Brain microvascular endothelial cell (primary cell): ENCODE measurements around the gene TMEM174.

Source experiments
- DNase-seq: peaks from one replicate; pipeline ENCODE4 v3.0.0-alpha.2; 2020
- H3K27ac ChIP-seq: fragments of 250-450 bp; sonication (Bioruptor Pico); 2 replicates; pipeline ENCODE4 v1.5.1; 2020; ENCODE audit warnings: mild to moderate bottlenecking, moderate library complexity
- H3K27me3 ChIP-seq: fragments of 250-450 bp; sonication (Bioruptor Pico); replicated peaks from 2 replicates; pipeline ENCODE4 v1.5.1; 2020; ENCODE audit warnings: mild to moderate bottlenecking
- H3K36me3 ChIP-seq: fragments of 250-450 bp; sonication (Bioruptor Pico); replicated peaks from 2 replicates; pipeline ENCODE4 v1.5.1; 2020; ENCODE audit warnings: mild to moderate bottlenecking
- H3K4me3 ChIP-seq: 2 replicates; pipeline ENCODE4 v1.5.1; 2011; ENCODE audit warnings: low read depth, mild to moderate bottlenecking, control low read depth, low read length, moderate library complexity
- in situ Hi-C: cut with HindIII; loops from 2 replicates; pipeline ENCODE4 v1.10.0; 2017; ENCODE audit warnings: low sequenced_read_pairs, low pct_ligation_motif_present
- TF ChIP-seq, protein P1 (sequence below): IDR thresholded peaks from 2 replicates; pipeline ENCODE4 v1.5.1; 2011; ENCODE audit warnings: low read depth, mild to moderate bottlenecking, moderate library complexity, low read length, control low read depth, inconsistent platforms; ENCODE audit errors: missing control alignments

The TMEM174 gene, protein sequence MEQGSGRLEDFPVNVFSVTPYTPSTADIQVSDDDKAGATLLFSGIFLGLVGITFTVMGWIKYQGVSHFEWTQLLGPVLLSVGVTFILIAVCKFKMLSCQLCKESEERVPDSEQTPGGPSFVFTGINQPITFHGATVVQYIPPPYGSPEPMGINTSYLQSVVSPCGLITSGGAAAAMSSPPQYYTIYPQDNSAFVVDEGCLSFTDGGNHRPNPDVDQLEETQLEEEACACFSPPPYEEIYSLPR

DNA sequence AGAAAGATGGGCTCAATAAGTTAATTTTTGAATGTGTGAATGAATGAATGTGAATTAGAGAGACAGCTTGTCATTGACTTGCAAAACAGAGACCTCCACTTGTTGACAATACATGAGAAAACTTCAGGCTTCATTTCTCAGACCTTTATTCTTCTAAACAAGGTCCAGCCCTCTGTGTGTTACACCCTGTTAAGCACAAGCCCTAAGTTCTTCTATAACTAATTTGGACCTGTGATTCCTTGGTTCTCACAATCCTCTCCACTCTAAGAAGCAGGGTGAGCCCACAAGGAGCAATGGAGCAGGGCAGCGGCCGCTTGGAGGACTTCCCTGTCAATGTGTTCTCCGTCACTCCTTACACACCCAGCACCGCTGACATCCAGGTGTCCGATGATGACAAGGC is at the start of gene TMEM174:
Gene TMEM174 (plus strand): TSS at position 243 of the 400 bp plus-strand sequence. CDS start 51 bp downstream, at position 294.
- Histone ChIP-seq H3K27me3 (no peaks in the 10 kb centered on the region), H3K27ac (no peak within 1 kb of the TSS), H3K4me3 (no peak within 1 kb of the TSS), H3K36me3 (no peaks in the 10 kb centered on the region)
- in situ Hi-C loops: no loop called here
- no peak for DNase-seq
- TF ChIP-seq, protein P1, sequence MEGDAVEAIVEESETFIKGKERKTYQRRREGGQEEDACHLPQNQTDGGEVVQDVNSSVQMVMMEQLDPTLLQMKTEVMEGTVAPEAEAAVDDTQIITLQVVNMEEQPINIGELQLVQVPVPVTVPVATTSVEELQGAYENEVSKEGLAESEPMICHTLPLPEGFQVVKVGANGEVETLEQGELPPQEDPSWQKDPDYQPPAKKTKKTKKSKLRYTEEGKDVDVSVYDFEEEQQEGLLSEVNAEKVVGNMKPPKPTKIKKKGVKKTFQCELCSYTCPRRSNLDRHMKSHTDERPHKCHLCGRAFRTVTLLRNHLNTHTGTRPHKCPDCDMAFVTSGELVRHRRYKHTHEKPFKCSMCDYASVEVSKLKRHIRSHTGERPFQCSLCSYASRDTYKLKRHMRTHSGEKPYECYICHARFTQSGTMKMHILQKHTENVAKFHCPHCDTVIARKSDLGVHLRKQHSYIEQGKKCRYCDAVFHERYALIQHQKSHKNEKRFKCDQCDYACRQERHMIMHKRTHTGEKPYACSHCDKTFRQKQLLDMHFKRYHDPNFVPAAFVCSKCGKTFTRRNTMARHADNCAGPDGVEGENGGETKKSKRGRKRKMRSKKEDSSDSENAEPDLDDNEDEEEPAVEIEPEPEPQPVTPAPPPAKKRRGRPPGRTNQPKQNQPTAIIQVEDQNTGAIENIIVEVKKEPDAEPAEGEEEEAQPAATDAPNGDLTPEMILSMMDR: no peak

DNA sequence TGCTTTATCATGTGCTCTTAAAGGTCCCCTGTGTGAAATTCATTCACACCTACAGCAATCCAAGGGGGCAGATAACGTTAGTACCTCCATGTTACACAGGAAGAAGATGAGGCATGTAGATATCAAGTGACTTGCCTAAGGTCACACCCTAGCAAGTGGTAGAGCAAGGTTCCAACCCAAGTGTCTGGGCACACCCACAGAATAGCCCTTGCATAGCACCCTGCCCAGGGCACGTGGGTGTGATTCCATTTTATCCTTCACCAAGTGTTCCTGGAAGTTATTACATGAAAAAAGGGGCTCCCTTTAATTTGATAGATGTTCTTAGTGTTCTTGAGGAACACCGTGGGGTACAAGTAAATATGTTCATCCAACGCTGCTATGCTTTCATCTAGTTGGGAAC is 47.7 kb upstream of the TMEM174 start:
- TF ChIP-seq, protein P1: no peak
- in situ Hi-C loops: no loop called here
- no peak overlapping the region for H3K4me3 ChIP-seq
- peaks cover 37% of the 10 kb centered on the region for H3K36me3 ChIP-seq
- H3K27ac ChIP-seq: no peak overlapping the region
- no peaks in the 10 kb centered on the region for H3K27me3 ChIP-seq
- no peak for DNase-seq

DNA sequence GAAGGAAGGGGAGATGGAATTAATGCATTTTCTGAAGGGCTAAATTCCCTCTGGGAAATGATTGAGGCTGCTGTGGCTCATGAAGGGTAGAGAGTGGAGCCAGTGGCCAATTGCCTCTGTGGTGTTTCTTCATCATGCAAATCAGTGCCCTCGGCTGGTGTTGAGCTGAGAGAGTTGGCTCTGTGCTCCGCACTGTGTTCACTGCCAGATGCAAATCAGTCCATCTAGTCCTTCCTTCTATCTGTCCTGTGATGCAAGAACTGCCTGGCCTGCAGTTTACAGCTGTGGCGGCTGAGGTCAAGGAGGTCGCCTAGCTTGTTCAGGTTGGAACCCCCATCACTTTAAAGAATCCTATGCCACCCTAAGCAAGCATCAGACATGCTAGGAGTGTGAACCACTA is 46.6 kb upstream of the TMEM174 start:
- TF ChIP-seq, protein P1: no peak
- in situ Hi-C loops: no loop called here
- no peak overlapping the region for H3K27ac ChIP-seq
- H3K36me3 ChIP-seq: peaks cover 37% of the 10 kb centered on the region
- H3K27me3 ChIP-seq: no peaks in the 10 kb centered on the region
- DNase-seq: no peak
- no peak overlapping the region for H3K4me3 ChIP-seq

DNA sequence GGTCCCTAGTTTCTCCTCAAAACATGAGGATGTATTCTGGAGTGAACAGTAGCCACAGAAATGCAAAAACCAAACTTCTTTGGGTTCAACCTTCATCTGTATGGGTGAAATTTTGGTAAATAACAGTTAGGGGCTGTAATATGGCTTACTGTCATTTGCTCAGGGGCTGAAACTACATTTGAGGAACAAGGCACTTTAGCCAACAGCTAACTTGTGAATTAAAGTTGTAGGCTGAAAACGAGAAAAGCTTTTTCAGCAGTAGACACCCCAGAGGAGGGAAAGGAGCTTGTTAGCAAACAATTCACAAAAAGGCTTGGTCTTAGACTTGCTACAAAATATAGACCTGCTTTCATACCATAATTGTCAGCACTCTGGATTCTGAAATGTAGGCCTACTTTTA is 46.0 kb upstream of the TMEM174 start:
- H3K36me3 ChIP-seq: peaks cover 37% of the 10 kb centered on the region
- no peaks in the 10 kb centered on the region for H3K27me3 ChIP-seq
- no peak for DNase-seq
- no peak overlapping the region for H3K4me3 ChIP-seq
- no peak overlapping the region for H3K27ac ChIP-seq
- in situ Hi-C loops: no loop called here
- TF ChIP-seq, protein P1: no peak

DNA sequence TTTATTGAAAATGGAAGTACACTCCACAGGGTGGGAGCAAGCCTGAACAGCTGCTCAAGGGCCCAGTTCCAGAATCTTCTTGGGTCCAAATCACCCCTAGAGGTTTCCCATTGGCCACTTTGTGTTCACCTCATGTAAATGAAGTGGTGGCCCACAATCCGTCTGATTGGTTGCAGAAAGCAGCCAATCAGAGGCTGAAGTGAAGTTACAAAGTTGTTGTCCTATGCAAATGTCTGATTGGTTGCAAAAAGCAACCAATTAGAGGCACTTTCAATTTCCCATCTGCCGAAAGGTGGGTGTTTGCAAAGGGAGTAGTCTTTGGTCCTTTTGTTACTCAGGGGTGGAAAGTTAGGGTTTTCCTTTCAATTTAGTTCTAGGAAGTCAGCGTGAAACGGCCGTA is 43.9 kb upstream of the TMEM174 start:
- in situ Hi-C loops: no loop called here
- Histone ChIP-seq H3K27ac (no peak overlapping the region), H3K27me3 (no peaks in the 10 kb centered on the region), H3K36me3 (peaks cover 29% of the 10 kb centered on the region), H3K4me3 (no peak overlapping the region)
- DNase-seq: no peak
- TF ChIP-seq, protein P1: no peak

DNA sequence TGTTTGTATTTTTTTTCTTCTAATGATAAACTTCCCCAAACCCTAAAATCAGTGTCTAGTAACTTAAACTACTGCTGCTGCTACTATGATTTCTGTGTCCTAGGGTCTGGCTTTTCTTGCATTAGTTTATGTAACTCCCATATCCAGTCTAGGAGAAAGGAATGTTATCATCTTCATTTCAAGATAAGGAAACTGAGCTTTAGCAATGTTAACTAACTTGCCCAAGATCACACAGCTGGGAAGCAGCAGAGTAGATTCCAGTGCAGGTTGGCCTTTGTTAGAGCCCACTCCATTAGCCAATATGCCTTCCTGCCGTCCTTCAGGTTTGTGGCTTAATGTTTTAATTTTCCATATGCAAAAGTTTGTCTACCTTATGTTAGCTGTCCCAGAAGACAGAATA is 42.2 kb upstream of the TMEM174 start:
- peaks cover 18% of the 10 kb centered on the region for H3K36me3 ChIP-seq
- in situ Hi-C loops: no loop called here
- TF ChIP-seq, protein P1: no peak
- no peak for DNase-seq
- no peaks in the 10 kb centered on the region for H3K27me3 ChIP-seq
- no peak overlapping the region for H3K4me3 ChIP-seq
- H3K27ac ChIP-seq: no peak overlapping the region
